MV-4-11 (cell line): Measurements from ENCODE around the gene INHBA.

Experiments
- DNase-seq: peaks from one replicate; lab custom pipeline; 2025; lab: John Stamatoyannopoulos, UW

INHBA gene

GRCh38 chr7:41711283-41712064 is 8.6 kb upstream of the INHBA start:
- no peak for DNase-seq

DNA sequence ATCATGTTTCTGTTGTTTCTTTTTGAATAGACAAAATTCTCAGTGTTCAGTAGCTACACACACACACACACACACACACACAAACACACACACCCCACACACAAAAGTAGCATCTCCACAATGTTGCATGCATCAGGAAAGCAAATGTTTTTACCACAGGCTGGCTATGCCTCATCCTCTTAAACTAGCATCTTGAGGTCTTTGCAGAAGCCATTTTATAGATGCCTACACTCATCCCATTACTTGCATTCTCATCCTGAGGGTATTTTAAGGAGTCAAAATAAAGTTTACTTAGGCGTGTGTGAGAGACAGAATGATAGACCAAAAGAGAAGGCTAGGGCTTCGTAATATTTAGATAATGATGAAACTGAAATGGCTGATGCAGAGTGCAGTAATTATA is 7.9 kb upstream of the INHBA start:
- no peak for DNase-seq

- no peak for DNase-seq
These were observed 6.7 kb upstream of the INHBA start for GRCh38 chr7:41709621-41710020.

DNA sequence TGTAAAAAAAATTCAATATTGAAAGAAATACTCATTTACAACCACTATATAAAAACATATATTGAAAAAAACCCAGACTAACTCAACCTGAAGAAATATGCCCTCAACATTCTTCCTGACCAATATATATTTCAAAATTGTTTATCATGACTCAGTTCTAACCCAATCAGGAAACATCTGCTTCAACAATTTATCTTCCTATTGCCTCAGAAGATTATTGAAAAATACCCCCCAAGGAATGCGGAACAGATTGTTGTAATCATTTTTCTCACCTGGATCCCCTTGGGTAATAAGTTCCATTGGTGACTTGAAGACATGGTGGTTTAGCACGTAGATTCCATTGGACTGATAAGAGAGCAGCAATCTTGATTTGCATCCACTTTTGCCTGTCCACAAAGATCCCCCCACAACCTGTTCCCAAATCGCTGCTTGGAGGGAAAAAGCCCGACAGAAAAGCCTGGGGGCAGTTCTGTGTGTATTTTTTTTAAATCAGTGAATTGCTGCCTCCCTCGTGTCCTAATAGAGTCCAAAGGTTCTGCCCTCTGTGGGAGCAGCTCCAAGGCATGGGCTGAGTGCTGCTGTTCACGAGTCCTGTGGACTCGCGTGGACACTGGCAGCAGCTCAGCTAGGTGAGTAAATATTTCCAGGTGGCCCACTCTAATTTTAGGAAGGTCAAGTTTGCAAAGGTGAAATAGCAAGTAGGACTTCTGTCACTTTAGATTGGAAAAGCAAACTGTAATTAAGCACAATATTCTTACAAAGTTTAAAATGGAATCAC is 5.9 kb upstream of the INHBA start:
- no peak for DNase-seq

DNA sequence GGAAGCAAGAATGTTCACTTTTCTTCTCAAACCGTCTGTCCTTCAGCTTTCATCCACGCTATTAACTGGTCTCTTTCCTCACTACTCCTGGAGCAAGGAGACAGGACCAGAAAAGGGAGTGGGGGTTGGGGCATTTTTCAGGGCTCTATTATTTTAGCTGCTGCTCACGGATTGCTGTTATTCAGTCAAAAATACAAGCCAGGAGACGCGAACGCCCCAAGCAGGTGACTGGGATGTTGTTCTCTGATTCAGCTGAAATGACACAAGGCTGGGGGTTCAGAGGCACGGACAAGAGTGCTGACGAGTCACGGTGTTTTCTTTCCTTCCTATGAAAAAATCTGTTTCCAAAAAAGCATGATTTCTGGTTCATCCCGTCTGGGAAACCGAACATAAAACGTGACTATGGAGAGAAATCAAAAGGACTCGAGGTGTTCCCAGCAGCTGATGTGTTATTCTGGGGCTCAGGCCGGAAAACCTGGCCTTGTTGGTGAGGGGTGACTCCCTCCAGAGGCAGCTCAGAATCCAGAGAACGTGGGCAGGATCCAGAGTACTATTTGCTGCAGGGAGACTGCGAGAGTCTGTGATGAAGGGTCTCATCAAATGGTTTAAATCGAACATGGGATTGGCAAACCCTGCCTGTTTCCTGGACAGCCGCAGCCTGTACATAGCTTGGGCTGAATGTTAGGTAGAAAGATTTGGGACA is 3.5 kb upstream of the INHBA start:
- DNase-seq: no peak

DNA sequence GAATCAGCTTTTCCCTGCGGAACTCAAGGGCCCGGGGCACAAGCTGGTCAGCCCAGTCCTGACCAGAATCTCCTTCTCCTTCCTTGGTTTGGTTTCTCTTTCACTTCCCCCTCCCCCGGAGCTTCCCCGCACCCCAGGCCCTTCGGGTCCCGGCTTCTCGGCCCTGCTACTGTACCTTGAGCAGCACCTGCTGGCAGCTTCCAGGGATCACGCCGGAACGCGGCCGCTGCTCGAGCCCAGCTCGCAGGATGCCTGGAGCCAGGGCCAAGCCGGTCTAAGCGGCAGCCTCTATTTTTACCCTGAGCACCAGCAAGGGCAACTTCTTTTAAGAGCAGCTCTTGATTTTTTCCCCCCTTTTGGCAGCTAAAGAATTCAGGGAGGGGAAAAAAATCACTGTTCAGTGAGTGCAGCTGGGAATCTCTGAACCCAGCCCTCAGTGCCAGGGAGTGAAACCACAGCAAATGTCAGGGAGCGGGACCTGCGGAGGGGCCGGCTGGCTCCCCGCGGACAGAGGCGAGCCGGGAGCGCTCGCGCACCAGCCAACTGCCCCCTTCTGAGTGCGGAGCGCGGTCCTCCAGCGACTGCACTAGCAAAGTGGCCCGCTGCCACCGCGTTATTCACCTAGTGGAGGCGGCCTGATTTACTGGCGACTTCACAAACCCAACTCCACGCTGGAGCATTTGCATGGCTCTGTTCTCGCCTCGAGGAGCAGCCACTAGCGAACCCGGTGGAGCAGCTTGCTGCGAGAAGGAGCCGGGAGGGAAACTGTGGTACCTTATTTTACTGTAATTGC is 2.4 kb upstream of the INHBA start:
- DNase-seq: peak; percentile 84

DNA sequence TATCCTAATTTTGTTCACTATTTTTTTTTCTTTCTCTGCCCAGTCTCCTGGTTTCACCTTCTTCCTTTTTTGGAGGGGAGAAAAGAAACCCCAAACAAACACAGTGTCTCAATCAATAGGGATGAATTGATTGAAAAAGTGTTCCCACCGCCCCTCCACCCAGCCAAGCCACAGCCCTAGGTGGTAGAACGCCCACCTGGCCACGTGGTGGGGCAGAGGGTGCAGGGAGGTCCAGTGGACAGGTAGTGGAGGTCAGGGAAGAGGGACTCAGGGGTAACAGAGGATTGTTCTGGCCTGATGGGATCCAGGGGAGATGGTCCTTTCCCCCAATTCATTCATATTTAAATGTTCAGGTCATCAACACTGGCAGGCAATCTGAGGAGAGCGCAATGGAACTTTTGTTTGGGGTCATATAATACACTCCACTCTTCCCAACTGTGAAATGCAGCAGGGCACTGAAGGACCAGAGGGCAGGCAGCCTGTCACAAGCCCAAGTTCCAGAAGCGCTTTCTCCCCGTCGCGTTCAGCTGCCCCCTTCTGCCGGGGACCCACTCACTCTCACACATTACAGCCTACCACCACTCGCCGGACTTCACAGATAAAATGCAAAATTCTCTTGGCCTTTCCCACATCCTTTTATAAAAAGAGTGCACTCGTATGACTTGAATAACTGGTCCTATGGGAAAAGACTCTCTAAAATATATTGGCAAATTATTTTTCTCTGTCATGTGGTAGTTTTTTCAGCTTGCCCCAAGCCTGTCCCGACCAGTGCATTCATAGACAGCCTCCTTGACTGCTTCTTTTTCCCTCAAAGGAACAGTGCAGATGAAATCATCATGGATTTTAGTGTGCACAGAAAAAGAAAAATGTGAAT is 1.6 kb downstream of the INHBA start:
- DNase-seq: no peak

DNA sequence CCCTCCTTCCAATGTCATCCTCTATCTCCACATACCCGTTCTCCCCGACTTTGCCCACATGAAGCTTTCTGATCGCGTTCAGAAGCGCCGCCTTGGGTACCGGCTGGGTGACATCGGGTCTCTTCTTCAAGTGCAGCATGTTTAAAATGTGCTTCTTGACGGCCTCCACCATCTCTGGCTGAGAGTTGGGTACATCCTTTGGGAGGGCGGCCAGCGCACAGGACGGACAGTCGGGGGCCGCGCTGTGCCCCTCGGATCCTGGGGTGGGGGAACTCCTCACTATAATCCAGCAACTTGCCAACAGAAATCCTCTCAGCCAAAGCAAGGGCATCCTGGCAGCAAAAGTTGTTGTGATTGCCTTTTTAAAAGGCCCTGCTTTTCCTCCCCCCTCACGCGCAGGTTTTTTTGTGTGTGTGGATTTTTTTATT is 2.8 kb downstream of the INHBA start:
- no peak for DNase-seq

DNA sequence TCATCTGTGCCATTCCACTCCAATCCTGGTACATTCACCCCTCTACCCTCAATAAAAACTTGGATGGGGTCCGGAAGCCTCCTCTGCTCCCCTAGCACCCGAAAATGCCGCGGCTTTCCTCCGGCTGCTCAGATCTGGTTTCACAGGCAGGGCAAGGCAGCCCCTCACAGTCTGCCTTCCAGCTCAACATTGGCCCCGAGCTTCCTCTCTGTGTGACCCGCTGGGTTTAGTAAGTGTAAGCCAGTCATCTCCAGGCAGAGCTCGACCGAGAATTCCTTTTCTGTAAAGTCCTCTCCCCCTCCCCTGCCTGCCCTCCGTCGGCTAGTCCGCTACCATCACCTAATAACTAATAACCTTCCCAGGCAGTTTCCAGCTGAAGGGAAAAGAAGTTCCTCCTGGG is 3.4 kb downstream of the INHBA start:
- DNase-seq: no peak

- DNase-seq: no peak
These were observed 4.2 kb downstream of the INHBA start for GRCh38 chr7:41698726-41699125.

DNA sequence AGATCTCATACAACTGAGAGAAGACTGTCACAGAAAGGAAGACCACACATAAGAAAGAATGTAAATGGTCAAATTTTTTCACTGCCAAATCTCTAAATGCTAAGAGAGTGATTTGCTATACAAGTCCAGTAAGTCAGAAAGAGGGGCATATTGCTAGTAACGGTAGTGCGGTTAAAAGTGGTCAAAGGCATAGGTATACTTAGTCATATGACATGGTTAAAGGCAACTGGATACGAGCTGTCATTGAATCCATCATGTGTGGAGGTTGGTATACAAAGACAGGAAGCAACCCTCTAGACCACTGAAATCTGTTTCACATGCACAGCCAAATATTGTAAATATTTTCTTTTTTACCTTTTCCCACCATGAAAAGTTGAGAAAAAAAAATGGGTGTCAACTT is 4.8 kb downstream of the INHBA start:
- DNase-seq: no peak

- DNase-seq: peak; percentile 50
These were observed 6.5 kb downstream of the INHBA start for GRCh38 chr7:41696323-41696916.

- DNase-seq: no peak
These were observed 7.1 kb downstream of the INHBA start for GRCh38 chr7:41695661-41696322.

GRCh38 chr7:41694495-41694894 is 8.4 kb downstream of the INHBA start:
- DNase-seq: no peak

DNA sequence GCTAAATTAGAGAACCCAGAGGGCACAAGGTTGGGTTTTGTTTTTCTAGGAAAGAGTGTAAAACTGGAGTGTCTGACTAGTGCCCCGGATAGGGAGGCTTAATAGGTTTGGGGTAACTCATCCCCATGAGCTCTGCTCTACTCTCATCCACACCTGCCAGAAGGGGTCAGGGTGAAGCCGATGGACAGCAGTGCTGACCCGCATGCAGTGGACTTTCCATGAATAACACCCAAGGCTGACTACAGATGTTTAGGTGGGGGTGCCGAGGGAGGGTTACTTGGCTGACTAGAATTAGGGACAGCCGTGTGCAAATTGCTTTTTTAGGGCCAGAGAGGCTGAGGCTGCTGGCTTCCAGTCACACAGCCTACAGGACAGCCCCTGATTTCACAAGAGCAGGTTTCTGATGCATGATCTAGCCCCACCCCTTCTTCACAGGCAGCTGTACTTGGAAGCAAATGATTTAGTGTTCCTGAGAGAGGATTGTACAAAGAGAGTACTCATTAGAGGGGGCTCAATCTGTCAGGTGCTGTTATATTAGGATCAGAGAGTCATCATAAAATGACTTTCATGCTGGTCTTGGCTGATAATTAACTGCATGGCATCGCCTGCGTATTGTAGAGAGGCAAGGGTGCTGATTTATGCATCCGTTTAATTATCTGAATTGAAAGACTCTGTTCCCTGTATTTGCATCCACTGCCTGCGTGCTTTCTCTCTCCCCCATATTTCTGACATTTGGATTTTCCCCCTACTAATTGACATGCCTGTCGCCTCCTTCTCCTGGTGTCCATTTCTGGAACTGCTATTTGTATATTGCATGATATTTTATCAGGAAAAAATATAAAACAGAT is 9.5 kb downstream of the INHBA start:
- DNase-seq: peak; percentile 65

GRCh38 chr7:41692251-41692650 is 10.6 kb downstream of the INHBA start:
- no peak for DNase-seq

GRCh38 chr7:41691286-41692190 is 11.4 kb downstream of the INHBA start:
- no peak for DNase-seq

DNA sequence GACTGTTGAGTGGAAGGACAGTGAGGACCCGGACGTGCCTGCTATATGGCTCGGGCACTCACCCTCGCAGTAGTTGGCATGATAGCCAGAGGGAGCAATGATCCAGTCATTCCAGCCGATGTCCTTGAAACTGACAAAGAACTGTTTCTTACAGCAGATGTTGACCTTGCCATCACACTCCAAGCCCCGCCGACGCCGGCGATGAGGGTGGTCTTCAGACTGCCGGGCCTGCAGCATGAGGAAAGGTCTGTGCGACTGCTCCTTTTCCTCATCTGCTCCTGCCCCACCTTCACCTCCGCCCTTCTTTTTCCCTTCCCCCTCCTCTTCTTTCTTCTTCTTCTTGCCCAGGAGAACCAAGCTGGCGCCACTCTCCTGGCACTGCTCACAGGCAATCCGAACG is 13.1 kb downstream of the INHBA start:
- no peak for DNase-seq
